ENCODE results near the gene MARVELD3. TPM values are rescaled to one million over a fixed set of nuclear protein-coding genes. Genes with fewer than 3 reads are reported as not detected.

The MARVELD3 gene
- total and polyA plus RNA-seq, 2 experiments from 2014 or later, result 0.51 TPM; not detected in 1

- Histone ChIP-seq H3K36me3 (no peaks in the 10 kb centered on the region), H3K9me3 (ENCODE audit: low read depth) (no peaks in the 10 kb centered on the region), H3K27me3 (no peaks in the 10 kb centered on the region), H3K27ac (peak overlapping the region; percentile 24), H3K4me3 (no peak overlapping the region), H3K4me1 (ENCODE audit: low read depth) (no peaks in the 10 kb centered on the region)
- DNase-seq (ENCODE audit: low read depth in 1 of 2, low spot score in 1 of 2), result peak; percentile 26 to 95
- TF ChIP-seq, protein P1, sequence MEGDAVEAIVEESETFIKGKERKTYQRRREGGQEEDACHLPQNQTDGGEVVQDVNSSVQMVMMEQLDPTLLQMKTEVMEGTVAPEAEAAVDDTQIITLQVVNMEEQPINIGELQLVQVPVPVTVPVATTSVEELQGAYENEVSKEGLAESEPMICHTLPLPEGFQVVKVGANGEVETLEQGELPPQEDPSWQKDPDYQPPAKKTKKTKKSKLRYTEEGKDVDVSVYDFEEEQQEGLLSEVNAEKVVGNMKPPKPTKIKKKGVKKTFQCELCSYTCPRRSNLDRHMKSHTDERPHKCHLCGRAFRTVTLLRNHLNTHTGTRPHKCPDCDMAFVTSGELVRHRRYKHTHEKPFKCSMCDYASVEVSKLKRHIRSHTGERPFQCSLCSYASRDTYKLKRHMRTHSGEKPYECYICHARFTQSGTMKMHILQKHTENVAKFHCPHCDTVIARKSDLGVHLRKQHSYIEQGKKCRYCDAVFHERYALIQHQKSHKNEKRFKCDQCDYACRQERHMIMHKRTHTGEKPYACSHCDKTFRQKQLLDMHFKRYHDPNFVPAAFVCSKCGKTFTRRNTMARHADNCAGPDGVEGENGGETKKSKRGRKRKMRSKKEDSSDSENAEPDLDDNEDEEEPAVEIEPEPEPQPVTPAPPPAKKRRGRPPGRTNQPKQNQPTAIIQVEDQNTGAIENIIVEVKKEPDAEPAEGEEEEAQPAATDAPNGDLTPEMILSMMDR (IDR thresholded peaks at IDR 0.05; ENCODE audit: low read depth, low read length), result no peak
Observed at GRCh38 chr16:71637398-71637797, 11.4 kb downstream of the MARVELD3 start.

DNA sequence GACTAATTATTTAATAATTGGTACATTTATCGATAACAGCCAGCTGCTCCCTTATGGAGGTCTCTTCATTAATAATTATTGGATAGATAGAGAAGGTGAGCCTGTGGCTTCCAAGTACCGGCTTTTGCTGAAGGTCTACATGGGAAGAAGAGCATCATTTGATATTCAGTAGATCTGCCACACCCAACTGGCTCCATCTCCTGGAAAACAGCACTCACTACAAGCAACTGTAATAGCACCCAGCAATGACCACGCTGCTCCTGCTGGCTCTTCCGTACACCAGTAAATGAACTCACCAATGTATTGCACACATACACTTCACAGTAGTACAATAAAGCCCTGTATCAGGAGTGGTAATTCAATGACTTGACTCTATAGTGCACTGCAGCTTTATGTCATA lies 19.5 kb downstream of the MARVELD3 start:
- no peak overlapping the region for H3K4me3 ChIP-seq
- no peak overlapping the region for H3K27ac ChIP-seq
- H3K4me1 ChIP-seq (ENCODE audit: low read depth), result no peaks in the 10 kb centered on the region
- H3K27me3 ChIP-seq, result no peaks in the 10 kb centered on the region
- peak; percentile 17 to 68 for DNase-seq (ENCODE audit: low read depth in 1 of 2, low spot score in 1 of 2)
- H3K9me3 ChIP-seq (ENCODE audit: low read depth), result no peaks in the 10 kb centered on the region
- H3K36me3 ChIP-seq, result peaks cover 5% of the 10 kb centered on the region
- TF ChIP-seq, protein P1 (IDR thresholded peaks at IDR 0.05; ENCODE audit: low read depth, low read length), result peak; percentile 70

DNA sequence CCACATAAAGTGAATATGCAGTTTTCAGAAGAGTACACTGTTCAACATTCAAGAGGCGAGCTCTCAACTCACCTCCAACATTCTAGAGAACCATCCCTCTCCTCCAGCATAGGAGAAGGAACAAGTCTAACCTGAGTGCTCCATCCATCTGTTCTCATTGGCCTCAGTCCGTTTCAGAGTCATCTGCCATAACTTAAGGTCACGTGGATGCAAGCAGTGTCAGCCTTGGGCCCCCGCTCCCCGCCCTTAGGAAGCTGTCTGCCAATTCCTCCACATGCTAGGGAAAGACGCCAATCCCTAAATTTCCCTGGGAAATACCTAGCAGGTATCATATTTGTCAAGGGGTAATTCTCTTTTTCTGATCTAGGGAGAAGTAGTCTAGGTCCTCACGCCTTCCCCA lies 21.4 kb downstream of the MARVELD3 start:
- Histone ChIP-seq H3K27me3 (no peaks in the 10 kb centered on the region), H3K4me3 (no peak overlapping the region), H3K9me3 (ENCODE audit: low read depth) (no peaks in the 10 kb centered on the region), H3K36me3 (peaks cover 5% of the 10 kb centered on the region), H3K27ac (no peak overlapping the region), H3K4me1 (ENCODE audit: low read depth) (no peaks in the 10 kb centered on the region)
- DNase-seq (ENCODE audit: low read depth in 1 of 2, low spot score in 1 of 2), result no peak
- TF ChIP-seq, protein P1 (IDR thresholded peaks at IDR 0.05; ENCODE audit: low read depth, low read length), result no peak

GRCh38 chr16:71648162-71648561 lies 22.2 kb downstream of the MARVELD3 start:
- H3K4me3 ChIP-seq, result no peak overlapping the region
- no peak overlapping the region for H3K27ac ChIP-seq
- no peak for DNase-seq (ENCODE audit: low read depth in 1 of 2, low spot score in 1 of 2)
- H3K36me3 ChIP-seq, result peaks cover 5% of the 10 kb centered on the region
- H3K27me3 ChIP-seq, result no peaks in the 10 kb centered on the region
- H3K4me1 ChIP-seq (ENCODE audit: low read depth), result no peaks in the 10 kb centered on the region
- TF ChIP-seq, protein P1 (IDR thresholded peaks at IDR 0.05; ENCODE audit: low read depth, low read length), result no peak
- no peaks in the 10 kb centered on the region for H3K9me3 ChIP-seq (ENCODE audit: low read depth)

DNA sequence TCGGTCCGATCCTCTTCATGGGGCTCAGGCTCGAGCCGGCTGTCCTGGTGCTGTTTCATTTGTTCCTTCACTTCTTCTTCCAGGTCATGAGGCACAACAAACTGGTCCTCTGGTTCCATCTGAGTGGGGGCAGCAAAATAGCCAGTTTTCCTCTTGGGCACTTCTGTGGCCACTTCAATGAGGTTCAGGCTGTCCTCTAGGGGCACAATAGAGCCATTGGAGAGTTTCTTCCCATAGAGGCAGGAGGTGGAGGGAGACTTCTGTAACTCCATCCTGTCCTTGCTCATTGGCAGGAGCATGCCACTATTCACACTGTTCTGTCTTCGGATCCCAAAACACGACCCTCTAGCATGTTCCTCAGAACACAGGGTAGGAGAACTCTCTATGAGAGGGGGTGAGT lies 22.9 kb downstream of the MARVELD3 start:
- H3K27ac ChIP-seq, result no peak overlapping the region
- H3K9me3 ChIP-seq (ENCODE audit: low read depth), result no peaks in the 10 kb centered on the region
- no peaks in the 10 kb centered on the region for H3K4me1 ChIP-seq (ENCODE audit: low read depth)
- H3K4me3 ChIP-seq, result no peak overlapping the region
- TF ChIP-seq, protein P1 (IDR thresholded peaks at IDR 0.05; ENCODE audit: low read depth, low read length), result peak; percentile 57
- peak in 1 of 2 donors; percentile 8 for DNase-seq (ENCODE audit: low read depth in 1 of 2, low spot score in 1 of 2)
- peaks cover 9% of the 10 kb centered on the region for H3K36me3 ChIP-seq
- no peaks in the 10 kb centered on the region for H3K27me3 ChIP-seq

DNA sequence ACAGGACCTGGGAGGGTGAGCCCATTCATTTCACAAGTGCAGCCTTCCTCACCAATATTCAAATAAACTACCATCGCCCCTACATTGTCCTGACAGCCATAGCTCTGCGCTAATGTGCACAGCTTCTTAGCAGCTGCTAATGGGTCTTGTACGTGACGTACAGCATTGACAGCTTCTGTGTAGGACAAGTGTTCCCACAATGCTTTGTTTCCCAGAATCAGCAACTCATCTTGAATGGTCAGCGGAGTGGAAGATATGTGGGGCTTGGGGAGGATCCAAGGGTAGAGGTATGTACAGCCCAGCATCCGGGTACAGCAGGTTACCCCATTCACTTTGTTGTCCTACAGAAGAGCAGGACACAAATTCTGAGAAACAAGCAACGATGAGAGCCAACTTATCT lies 23.7 kb downstream of the MARVELD3 start:
- Histone ChIP-seq H3K36me3 (peaks cover 5% of the 10 kb centered on the region), H3K27me3 (no peaks in the 10 kb centered on the region), H3K9me3 (ENCODE audit: low read depth) (no peaks in the 10 kb centered on the region), H3K4me3 (no peak overlapping the region), H3K27ac (no peak overlapping the region), H3K4me1 (ENCODE audit: low read depth) (no peaks in the 10 kb centered on the region)
- DNase-seq (ENCODE audit: low read depth in 1 of 2, low spot score in 1 of 2), result no peak
- TF ChIP-seq, protein P1 (IDR thresholded peaks at IDR 0.05; ENCODE audit: low read depth, low read length), result no peak

Measured in cardiac muscle cell (in vitro differentiated cells and primary cell).